Transverse colon (tissue), 4 donors: ENCODE results near the gene BAIAP2.

Experiments
- CTCF ChIP-seq, 5 experiments: fragments of 200-600 bp in 3 of 5; fragments of 450-650 bp in 2 of 5; sonication (generic) in 3 of 5; IDR thresholded peaks; 1 replicate in 2 of 5; 2 replicates in 3 of 5; pipeline ENCODE4 v1.5.1; 2016 to 2017; ENCODE audit warnings: antibody characterized with exemption in 5 of 5, inconsistent platforms in 3 of 5, mild to moderate bottlenecking in 2 of 5, moderate library complexity in 1 of 5
- EP300 ChIP-seq: sonication (generic); formaldehyde crosslinking; IDR thresholded peaks from one replicate; pipeline ENCODE4 v1.6.1; 2017; ENCODE audit warnings: antibody characterized with exemption, low read depth
- POLR2A ChIP-seq: fragments of 450-650 bp; IDR thresholded peaks from one replicate; pipeline ENCODE4 v1.6.1; 2016; ENCODE audit warnings: antibody characterized with exemption, mild to moderate bottlenecking, moderate library complexity
- POLR2AphosphoS5 ChIP-seq, 3 donors: sonication (generic); formaldehyde crosslinking; IDR thresholded peaks; one replicate each; pipeline ENCODE4 v1.6.1; 2016; ENCODE audit warnings: antibody characterized with exemption in 3 of 3

- no peak for TF ChIP-seq CTCF (IDR thresholded peaks at IDR 0.05)
- no peak for TF ChIP-seq POLR2A
- no peak for TF ChIP-seq POLR2AphosphoS5 (IDR thresholded peaks at IDR 0.05)
- no peak for TF ChIP-seq EP300
Measured at GRCh38 chr17:80986816-80987475, 48.0 kb upstream of the BAIAP2 start.
